Measurements from ENCODE around the gene ICA1. TPM values are rescaled to one million over a fixed set of nuclear protein-coding genes. Genes with fewer than 3 reads are reported as not detected.

The ICA1 gene
- total RNA-seq, 2 donors from 2014 or later = 71.2 to 115 TPM

- no peaks in the 10 kb centered on the region for H3K36me3 ChIP-seq (replicated peaks in 1 of 2; ENCODE audit: insufficient read depth in 1 of 2, low read depth in 2 of 2)
- DNase-seq (no peak), ATAC-seq (no peak)
- H3K27ac ChIP-seq = no peak overlapping the region
- H3K27me3 ChIP-seq = no peaks in the 10 kb centered on the region
- TF ChIP-seq POLR2A (IDR thresholded peaks at IDR 0.05) (no peak), CTCF (IDR thresholded peaks at IDR 0.05) (no peak)
- intact Hi-C loops (cut with DNase I) = no loop called here
- no peaks in the 10 kb centered on the region for H3K9me3 ChIP-seq
- H3K4me1 ChIP-seq = no peaks in the 10 kb centered on the region
- no peak overlapping the region for H3K4me3 ChIP-seq
Measured at GRCh38 chr7:8271960-8272359, 10.0 kb upstream of the ICA1 start.

GRCh38 chr7:8263048-8263447, 1.1 kb upstream of the ICA1 start:
- no peaks in the 10 kb centered on the region for H3K9me3 ChIP-seq
- DNase-seq = no peak
- TF ChIP-seq POLR2A (IDR thresholded peaks at IDR 0.05) (no peak), CTCF (IDR thresholded peaks at IDR 0.05) (no peak)
- no peaks in the 10 kb centered on the region for H3K36me3 ChIP-seq (replicated peaks in 1 of 2; ENCODE audit: insufficient read depth in 1 of 2, low read depth in 2 of 2)
- WGBS, 2 donors = 24 to 42% methylated on average over 7 of the region's 7 CpGs
- peak overlapping the region in 3 of 4 donors; percentile 97 to 98 (median 97) for H3K27ac ChIP-seq
- ATAC-seq = no peak
- H3K4me3 ChIP-seq = peak overlapping the region in 1 of 2 donors; percentile 54
- H3K4me1 ChIP-seq = peaks cover 21% of the 10 kb centered on the region
- intact Hi-C loops (cut with DNase I) = no loop called here
- H3K27me3 ChIP-seq = no peaks in the 10 kb centered on the region

GRCh38 chr7:8260871-8261694, 884 bp downstream of the ICA1 start:
- peak; percentile 49 for ATAC-seq
- intact Hi-C loops (cut with DNase I) = no loop called here
- Histone ChIP-seq H3K4me1 (peaks cover 27% of the 10 kb centered on the region), H3K27me3 (no peaks in the 10 kb centered on the region), H3K4me3 (peak overlapping the region; percentile 54 to 95), H3K36me3 (replicated peaks in 1 of 2; ENCODE audit: insufficient read depth in 1 of 2, low read depth in 2 of 2) (no peaks in the 10 kb centered on the region), H3K9me3 (no peaks in the 10 kb centered on the region), H3K27ac (peak overlapping the region; percentile 97 to 98 (median 97))
- 1 to 3% methylated on average over 20 to 31 of the region's 31 CpGs for WGBS, 2 donors
- DNase-seq = peak; percentile 67 to 73 (median 68)
- TF ChIP-seq CTCF (IDR thresholded peaks at IDR 0.05) (no peak), POLR2A (IDR thresholded peaks at IDR 0.05) (peak in 2 of 3 donors; percentile 40 to 67)

- peak overlapping the region; percentile 28 to 98 (median 97) for H3K27ac ChIP-seq
- no peak for ATAC-seq
- H3K9me3 ChIP-seq = no peaks in the 10 kb centered on the region
- TF ChIP-seq CTCF (IDR thresholded peaks at IDR 0.05) = no peak
- TF ChIP-seq POLR2A (IDR thresholded peaks at IDR 0.05) = no peak
- DNase-seq = no peak
- peaks cover 36% of the 10 kb centered on the region for H3K4me1 ChIP-seq
- no peaks in the 10 kb centered on the region for H3K36me3 ChIP-seq (replicated peaks in 1 of 2; ENCODE audit: insufficient read depth in 1 of 2, low read depth in 2 of 2)
- intact Hi-C loops (cut with DNase I) = no loop called here
- H3K27me3 ChIP-seq = no peaks in the 10 kb centered on the region
- H3K4me3 ChIP-seq = no peak overlapping the region
- WGBS, 2 donors = 45 to 57% methylated on average over 10 of the region's 10 CpGs
Measured at GRCh38 chr7:8259586-8260222, 2.3 kb downstream of the ICA1 start.

Measured in body of pancreas (tissue), 4 donors.